ENCODE results near the gene SYT9. TPM values are rescaled to one million over a fixed set of nuclear protein-coding genes. Genes with fewer than 3 reads are reported as not detected.
A peak's percentile ranks its signal among the peaks of the same experiment; 100 is the strongest.

The SYT9 gene
- total and polyA plus RNA-seq, 2 donors (not counting 1 experiment from before 2014, with no cell fraction given): not detected

- H3K27ac Mint-ChIP-seq: peak overlapping the region; percentile 62
- no peaks in the 10 kb centered on the region for H3K27me3 Mint-ChIP-seq
- Histone ChIP-seq H3K27ac (ENCODE audit: low read length in 2 of 2) (no peak overlapping the region), H3K9ac (ENCODE audit: low read length) (no peak overlapping the region), H3K27me3 (replicated peaks in 1 of 4; ENCODE audit: control extremely low read depth in 1 of 4, control insufficient read depth in 3 of 4, insufficient read depth in 4 of 4, low read length in 3 of 4) (no peaks in the 10 kb centered on the region), H3K4me1 (ENCODE audit: control insufficient read depth in 2 of 2, insufficient read depth in 2 of 2, low read length in 2 of 2) (peaks cover 26 to 29% of the 10 kb centered on the region in 2 donors), H3K4me2 (replicated peaks; ENCODE audit: low read depth, low read length, poor library complexity, severe bottlenecking) (peak overlapping the region; percentile 9), H3K79me2 (ENCODE audit: control insufficient read depth, insufficient read depth, low read length) (peaks cover 35% of the 10 kb centered on the region), H3K36me3 (replicated peaks in 1 of 2; ENCODE audit: control extremely low read depth in 1 of 2, control insufficient read depth in 1 of 2, extremely low read depth in 1 of 2, insufficient read depth in 2 of 2, low read length in 1 of 2) (peaks cover 2 to 16% of the 10 kb centered on the region in 2 experiments), H2AFZ (ENCODE audit: insufficient read depth, low read depth, low read length, poor library complexity, severe bottlenecking) (peak overlapping the region; percentile 12), H3K4me3 (ENCODE audit: control extremely low read depth in 1 of 5, extremely low read depth in 1 of 5, insufficient read depth in 1 of 5, low read depth in 2 of 5, low read length in 4 of 5) (no peak overlapping the region), H4K20me1 (ENCODE audit: control insufficient read depth, insufficient read depth, low read length, poor library complexity, severe bottlenecking) (no peaks in the 10 kb centered on the region), H3K9me3 (ENCODE audit: control extremely low read depth in 1 of 3, control insufficient read depth in 2 of 3, insufficient read depth in 1 of 3, low read length in 2 of 3) (no peaks in the 10 kb centered on the region)
- ATAC-seq (ENCODE audit: low read depth) (no peak), DNase-seq (no peak)
- POLR2A ChIA-PET: no interaction called here
- H3K9me3 Mint-ChIP-seq (ENCODE audit: insufficient read depth): no peaks in the 10 kb centered on the region
- H3K4me1 Mint-ChIP-seq: peaks cover 29% of the 10 kb centered on the region
- H3K4me3 Mint-ChIP-seq: peak overlapping the region; percentile 7
- intact Hi-C loops (cut with micrococcal nuclease): no loop called here
- WGBS (ENCODE audit: insufficient coverage): 47% methylated on average over 2 of the region's 3 CpGs
- TF ChIP-seq CTCF (IDR thresholded peaks at IDR 0.05): no peak
- TF ChIP-seq EZH2 (IDR thresholded peaks at IDR 0.05; ENCODE audit: borderline replicate concordance, insufficient read depth, low read depth, low read length, poor library complexity, severe bottlenecking): no peak
- CTCF ChIA-PET: interaction anchor here (0.9 to 1.8 kb wide), 3 partner anchors 12 to 63 kb away, joined by 3 to 8 read pairs (median 6); no protein-coding TSS in a partner anchor
Observed at GRCh38 chr11:7506243-7506642, 254.5 kb downstream of the SYT9 start.

- Histone ChIP-seq H3K4me2 (replicated peaks; ENCODE audit: low read depth, low read length, poor library complexity, severe bottlenecking) (no peak overlapping the region), H3K79me2 (ENCODE audit: control insufficient read depth, insufficient read depth, low read length) (peaks cover 38% of the 10 kb centered on the region), H3K9ac (ENCODE audit: low read length) (no peak overlapping the region), H3K36me3 (replicated peaks in 1 of 2; ENCODE audit: control extremely low read depth in 1 of 2, control insufficient read depth in 1 of 2, extremely low read depth in 1 of 2, insufficient read depth in 2 of 2, low read length in 1 of 2) (peaks cover 2 to 11% of the 10 kb centered on the region in 2 experiments), H2AFZ (ENCODE audit: insufficient read depth, low read depth, low read length, poor library complexity, severe bottlenecking) (no peak overlapping the region), H3K4me3 (ENCODE audit: control extremely low read depth in 1 of 5, extremely low read depth in 1 of 5, insufficient read depth in 1 of 5, low read depth in 2 of 5, low read length in 4 of 5) (no peak overlapping the region), H3K4me1 (ENCODE audit: control insufficient read depth in 2 of 2, insufficient read depth in 2 of 2, low read length in 2 of 2) (peaks cover 42 to 43% of the 10 kb centered on the region in 2 donors), H3K27ac (ENCODE audit: low read length in 2 of 2) (no peak overlapping the region), H3K9me3 (ENCODE audit: control extremely low read depth in 1 of 3, control insufficient read depth in 2 of 3, insufficient read depth in 1 of 3, low read length in 2 of 3) (no peaks in the 10 kb centered on the region), H4K20me1 (ENCODE audit: control insufficient read depth, insufficient read depth, low read length, poor library complexity, severe bottlenecking) (no peaks in the 10 kb centered on the region), H3K27me3 (replicated peaks in 1 of 4; ENCODE audit: control extremely low read depth in 1 of 4, control insufficient read depth in 3 of 4, insufficient read depth in 4 of 4, low read length in 3 of 4) (no peaks in the 10 kb centered on the region)
- TF ChIP-seq CTCF (IDR thresholded peaks at IDR 0.05) (no peak), EZH2 (IDR thresholded peaks at IDR 0.05; ENCODE audit: borderline replicate concordance, insufficient read depth, low read depth, low read length, poor library complexity, severe bottlenecking) (no peak)
- intact Hi-C loops (cut with micrococcal nuclease): no loop called here
- H3K4me3 Mint-ChIP-seq: no peak overlapping the region
- no peaks in the 10 kb centered on the region for H3K9me3 Mint-ChIP-seq (ENCODE audit: insufficient read depth)
- no CpG with 5 or more reads among the region's 3 CpGs for WGBS (ENCODE audit: insufficient coverage)
- ChIA-PET CTCF (interaction anchor here (1.0 to 1.3 kb wide), 2 partner anchors 10 to 71 kb away, joined by 3 read pairs; no protein-coding TSS in a partner anchor), POLR2A (no interaction called here)
- H3K4me1 Mint-ChIP-seq: peaks cover 47% of the 10 kb centered on the region
- no peak for ATAC-seq (ENCODE audit: low read depth)
- H3K27me3 Mint-ChIP-seq: no peaks in the 10 kb centered on the region
- DNase-seq: no peak
- no peak overlapping the region for H3K27ac Mint-ChIP-seq
Observed at GRCh38 chr11:7508087-7508486, 256.4 kb downstream of the SYT9 start.

Data from B cell (primary cell).